ENCODE data around the gene ZBTB42.
"Not testable (repeated sequence)": the region's sequence is repeated elsewhere in the genome, so short reads cannot be mapped to it uniquely, and the experiment has no call there.

ZBTB42 gene

DNA sequence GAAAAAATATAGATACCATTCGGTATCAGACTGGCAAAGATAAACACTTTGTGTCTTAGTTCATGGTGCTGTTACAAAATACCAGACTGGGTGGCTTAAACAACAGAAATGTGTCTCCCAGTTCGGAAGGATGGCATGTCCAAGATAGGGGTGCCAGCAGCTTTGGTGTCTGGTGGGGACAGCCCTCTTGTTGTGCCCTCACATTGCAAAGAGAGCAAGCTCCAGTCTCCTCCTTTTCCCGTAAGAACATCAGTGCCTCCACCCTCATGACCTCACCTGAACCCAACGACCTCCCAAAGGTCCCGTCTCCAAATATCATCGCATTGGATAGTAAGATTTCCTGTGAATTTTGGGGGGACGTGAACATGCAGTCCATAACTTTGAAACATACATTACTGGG lies 12.4 kb downstream of the ZBTB42 start:
- no peak for DNase-seq

DNA sequence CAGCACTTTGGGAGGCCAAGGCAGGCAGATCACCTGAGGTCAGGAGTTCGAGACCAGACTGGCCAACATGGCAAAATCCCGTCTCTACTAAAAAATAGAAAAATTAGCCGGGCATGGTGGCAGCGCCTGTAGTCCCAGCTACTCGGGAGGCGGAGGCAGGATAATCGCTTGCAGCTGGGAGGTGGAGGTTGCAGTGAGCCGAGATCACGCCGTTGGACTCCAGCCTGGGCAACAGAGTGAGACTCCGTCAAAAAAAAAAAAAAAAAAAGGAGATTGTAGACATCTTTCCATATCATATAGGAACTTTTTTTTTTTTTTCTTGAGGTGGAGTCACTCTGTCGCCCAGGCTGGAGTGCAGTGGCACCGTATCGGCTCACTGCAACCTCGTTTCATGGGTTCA lies 13.8 kb downstream of the ZBTB42 start:
- not testable (repeated sequence) for DNase-seq

DNA sequence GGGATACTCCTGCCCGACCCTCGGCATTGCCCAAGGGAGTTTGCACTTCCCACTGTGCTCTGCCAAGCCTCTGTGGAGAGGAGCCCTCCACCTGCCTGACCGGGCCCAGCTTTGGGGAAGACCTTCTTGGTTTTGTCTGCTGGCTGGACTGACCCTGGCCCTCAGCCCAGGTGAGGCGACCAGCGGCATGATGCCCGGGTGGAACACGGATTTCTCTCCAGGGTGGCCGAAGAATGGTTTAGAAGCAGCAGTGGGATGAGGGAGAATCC lies 15.6 kb downstream of the ZBTB42 start:
- DNase-seq, result no peak

DNA sequence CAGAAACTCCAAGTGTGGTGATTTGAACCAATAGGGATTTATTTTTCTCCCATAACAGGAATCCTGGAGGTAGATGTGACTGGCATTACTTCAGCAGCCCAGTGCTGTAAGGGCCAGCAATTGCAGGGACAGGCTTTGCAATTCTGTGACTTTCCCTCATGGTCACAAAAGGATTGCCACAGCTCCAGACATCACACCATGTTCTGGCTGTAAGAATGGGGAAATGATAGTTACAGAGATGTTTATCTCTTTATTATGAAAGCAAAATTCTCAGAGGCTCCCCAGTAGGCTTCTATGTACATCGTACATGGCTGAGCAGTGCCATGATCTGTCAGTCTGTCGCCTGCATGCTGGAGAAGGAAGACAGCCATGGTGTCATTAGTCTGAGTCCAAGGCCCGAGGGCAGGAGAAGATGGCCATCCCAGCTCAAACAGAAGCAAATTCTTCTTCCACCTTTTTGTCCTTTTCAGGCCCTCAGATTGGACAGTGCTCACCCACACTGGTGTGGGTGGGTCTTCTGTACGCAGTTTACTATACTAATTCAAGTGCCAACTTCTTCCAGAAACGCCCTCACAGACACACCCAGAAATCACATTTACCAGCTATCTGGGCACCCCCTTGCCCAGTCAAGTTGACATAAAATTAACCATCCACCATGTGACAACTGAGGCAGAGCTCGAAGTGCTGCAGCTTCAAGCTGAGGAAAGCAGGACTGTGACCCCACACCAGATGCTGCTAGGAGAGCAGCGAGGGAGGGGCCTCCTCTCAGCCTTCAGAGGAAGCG lies 17.2 kb downstream of the ZBTB42 start:
- DNase-seq, result no peak

DNA sequence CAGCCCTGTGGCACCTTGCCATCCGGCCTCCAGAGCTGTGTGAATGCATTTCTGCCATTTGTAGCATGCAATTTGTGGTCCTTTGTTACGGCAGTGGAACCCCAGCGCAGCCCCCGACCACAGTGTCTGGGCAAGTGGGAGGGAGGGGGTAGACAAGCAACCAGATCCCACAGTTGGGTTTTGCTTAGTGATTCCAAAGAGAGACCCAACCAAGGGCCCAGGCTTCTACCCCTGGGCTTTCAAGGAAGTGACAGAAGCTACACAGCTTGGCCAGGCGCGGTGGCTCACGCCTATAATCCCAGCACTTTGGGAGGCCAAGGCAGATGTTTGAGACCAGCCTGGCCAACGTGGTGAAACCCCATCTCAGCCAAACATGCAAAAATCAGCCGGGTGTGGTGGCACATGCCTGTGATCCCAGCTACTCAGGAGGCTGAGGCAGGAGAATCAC lies 17.8 kb downstream of the ZBTB42 start:
- DNase-seq, result no peak

DNA sequence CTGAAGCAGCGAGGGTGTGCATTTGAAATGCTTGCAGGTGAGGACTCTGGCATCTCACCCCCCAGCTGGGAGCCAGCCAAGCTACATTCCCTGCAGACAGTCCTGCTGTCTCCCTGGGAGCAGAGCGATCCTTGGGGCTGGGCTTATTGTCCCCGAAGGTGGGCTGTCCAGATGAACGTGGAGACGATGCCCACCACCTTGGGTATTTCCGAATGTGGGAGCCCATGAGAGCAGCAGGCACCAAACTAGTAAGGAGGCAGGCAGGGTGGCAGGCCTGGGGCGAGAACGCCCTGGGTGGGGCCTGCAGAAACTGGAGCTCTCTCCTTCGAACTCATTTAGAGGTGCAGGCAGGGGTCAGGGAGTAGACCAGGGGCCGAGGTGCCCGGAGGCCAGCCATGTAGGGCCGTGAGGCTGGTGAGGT lies 18.5 kb downstream of the ZBTB42 start:
- no peak for DNase-seq

DNA sequence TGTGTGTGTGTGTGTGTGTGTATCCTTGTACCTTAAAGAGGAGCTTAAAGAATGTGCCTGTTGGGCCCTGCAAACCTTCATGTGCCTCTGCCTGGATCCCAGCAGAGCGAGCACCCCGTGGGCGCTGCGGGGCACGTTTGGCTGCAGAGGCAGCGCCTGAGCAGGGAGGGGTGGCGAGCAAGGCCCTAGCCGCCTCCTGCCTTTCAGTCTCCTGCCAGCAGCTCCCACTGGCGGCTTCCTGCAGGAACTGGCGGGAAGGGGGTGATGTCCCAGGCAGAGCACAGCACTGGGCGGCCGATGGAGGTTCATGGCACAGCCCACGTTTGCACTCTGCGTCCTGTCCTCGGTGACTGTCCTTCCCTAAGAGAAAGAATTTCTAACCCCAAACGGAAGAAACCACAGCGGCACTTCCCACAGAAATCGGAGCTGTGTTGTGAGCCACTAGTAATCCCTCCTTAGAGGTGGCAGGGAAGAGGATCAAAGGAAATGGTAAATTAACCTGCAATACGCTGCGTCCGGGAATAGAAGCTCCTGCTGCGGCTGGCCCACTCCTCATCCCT lies 19.8 kb downstream of the ZBTB42 start:
- no peak for DNase-seq

DNA sequence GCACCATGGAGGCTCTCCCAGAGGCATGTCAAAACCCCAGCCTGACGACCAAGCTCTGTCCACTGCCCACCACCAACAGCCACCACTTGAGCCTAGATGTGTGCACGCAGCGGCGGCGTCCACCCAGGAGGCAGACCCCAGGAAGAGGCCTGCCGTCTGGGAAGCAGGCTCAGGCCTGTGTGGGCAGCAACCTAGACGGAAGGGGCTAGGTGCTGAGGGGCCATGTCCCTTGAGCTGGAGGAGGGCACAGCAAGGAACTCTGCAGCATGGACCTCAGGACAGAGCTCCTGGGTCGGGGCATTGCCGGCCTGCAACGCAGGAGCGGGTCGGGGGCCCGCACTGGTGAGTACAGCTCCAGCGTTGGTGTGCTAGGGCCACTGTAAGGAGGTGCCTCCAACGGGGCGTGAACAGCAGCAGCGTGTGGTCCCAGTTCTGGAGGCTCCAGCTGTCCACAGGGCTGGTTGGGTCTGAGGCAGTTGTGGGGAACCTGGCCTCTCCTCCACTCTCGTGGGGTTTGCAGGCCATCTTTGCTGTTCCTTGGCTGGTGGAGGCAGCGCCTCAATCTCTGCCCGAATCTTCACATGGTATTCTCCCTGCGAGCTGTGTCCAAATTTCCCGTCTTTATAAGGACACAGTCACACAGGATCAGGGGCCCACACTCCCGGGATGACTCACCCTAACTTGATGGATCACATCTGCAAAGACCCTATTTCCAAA lies 20.5 kb downstream of the ZBTB42 start:
- no peak for DNase-seq

DNA sequence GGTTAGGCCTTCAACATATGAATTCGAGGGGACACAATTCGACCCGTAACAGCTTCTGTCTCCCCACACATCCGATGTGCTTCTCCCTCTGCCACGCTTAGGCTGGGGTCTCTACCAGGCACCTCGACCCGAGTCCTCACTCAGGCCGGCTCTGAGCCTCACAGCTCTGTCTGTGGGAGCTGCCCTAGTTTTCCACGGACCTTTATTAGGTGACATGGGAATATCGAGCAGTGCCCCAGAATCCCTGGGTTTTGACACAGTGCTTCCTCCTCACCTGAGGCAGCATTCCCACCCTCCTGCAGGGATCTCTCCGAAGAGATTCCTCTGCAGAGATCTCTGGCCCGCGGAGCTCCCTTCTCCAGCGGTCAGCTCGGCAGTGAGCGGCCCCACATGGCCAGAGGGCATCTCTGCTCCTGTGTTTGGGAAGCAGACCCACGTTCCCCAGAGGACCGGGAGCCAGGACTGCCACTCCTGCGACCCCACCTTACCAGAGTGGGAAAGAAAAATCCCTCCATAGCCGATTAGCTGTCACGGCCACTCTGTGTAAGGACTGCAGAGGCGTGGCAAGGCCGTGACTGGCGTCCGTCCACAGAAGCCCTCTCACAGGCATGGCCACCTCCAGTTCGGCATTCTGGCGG lies 21.2 kb downstream of the ZBTB42 start:
- DNase-seq, result no peak

DNA sequence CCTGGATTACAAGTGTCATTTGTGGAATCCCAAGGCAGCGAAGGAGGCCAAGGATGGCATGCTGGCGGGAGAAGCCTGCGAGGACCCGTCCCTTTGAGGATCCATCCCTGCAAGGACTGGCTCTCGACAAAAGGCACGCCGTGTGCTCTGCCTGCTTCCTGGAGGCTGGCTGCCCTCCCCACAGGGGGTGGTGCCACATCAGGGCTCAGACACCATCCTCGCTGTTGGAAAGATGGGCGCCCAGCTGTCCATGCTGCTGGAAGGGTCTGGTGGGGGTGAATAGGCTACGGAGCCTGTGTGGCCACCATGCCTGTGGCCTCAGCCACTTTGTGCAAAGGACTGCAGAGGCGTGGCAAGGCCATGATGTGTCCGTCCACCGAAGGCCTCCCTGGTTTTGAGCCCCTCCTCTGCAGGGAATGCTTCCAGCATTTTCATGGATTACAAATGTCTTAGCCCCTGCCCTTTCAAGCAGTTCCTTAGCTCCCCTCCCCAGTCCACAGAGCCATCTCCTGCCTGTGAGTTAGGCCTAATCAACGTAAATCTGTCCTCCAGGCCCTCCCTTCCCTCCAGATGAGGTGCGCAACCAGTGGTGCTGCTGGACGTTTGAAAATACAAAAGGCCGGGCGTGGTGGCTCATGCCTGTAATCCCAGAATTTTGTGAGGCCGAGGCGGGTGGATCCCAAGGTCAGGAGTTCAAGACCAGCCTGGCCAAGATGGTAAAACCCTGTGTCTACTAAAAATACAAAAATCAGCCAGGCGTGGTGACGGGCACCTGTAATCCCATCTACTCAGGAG lies 22.1 kb downstream of the ZBTB42 start:
- DNase-seq, result no peak

DNA sequence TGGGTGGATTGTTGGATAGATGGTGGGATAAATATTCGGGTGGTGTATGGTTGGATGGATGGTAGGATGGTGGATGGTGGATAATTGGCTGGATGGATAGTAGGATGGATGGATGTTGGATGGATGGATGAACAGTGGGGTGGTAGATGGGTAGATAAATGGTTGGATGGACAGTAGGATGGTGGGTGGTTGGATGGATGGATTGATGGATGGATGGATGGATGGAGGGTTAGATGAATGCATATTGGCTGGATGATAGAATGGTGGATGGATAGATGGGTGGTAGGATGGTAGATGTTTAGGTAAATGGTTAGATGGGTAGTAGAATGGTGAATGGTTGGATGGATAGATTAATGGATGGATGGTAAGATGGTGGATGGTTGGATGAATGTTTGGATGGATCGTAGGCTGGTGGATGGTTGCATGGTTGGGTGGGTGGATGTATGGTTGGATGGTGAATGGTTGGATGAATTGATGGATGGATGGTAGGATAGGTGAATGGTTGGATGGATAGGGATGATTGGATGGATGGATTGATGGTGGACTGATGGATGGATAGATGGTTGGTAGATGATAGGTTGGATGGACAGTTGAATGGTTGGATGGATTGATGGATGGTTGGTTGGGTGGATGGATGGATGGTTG lies 23.6 kb downstream of the ZBTB42 start:
- DNase-seq, result no peak

DNA sequence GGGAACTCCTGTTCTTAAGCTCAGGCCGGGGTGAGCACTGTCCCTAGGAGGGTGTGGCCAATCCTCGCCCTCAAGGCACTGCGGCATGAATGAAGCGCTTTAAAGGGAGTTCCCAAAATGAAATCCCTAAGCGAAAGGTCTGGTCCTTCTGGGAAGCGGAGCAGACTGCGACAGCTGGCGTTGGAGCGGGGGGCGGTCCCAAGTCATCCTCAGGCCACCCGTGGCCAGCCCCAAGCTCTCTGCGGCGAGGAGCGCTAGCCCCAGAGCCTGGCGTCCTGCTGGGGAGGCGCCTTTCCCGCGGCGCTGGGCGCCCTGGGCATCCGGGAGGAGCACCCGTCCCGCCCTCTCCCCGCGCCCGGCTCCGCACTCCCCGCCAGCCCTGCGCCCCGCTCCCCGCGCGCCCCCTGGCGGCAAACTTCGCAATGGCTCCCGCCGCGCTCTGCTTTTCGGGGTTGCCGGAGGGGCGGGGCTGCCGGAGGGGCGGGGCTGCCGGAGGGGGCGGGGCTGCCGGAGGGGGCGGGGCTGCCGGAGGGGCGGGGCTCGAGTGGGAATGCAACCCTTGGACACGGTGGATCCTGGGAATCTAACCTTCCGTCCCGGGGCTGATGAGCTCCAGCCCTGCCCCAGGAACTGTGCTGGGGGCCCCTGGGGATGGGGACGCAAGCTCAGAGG lies 25.4 kb downstream of the ZBTB42 start:
- DNase-seq, result peak; percentile 89 to 96

DNA sequence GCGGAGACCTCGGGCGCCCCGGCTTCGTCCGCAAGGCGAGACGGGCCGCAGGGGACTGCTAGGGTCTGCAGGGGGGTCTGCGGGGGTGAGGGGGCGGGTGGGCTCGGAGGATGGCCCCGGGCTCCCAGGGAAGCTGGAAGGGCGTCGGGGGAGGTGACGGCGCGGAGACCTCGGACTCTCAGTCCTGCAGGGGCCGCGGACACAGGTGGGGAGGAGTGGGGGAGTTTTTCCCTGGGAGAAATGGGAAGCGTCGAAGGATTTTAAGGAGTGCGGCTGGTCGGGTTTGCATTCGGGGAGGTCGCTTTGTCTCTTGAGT lies 25.9 kb downstream of the ZBTB42 start:
- DNase-seq, result no peak

DNA sequence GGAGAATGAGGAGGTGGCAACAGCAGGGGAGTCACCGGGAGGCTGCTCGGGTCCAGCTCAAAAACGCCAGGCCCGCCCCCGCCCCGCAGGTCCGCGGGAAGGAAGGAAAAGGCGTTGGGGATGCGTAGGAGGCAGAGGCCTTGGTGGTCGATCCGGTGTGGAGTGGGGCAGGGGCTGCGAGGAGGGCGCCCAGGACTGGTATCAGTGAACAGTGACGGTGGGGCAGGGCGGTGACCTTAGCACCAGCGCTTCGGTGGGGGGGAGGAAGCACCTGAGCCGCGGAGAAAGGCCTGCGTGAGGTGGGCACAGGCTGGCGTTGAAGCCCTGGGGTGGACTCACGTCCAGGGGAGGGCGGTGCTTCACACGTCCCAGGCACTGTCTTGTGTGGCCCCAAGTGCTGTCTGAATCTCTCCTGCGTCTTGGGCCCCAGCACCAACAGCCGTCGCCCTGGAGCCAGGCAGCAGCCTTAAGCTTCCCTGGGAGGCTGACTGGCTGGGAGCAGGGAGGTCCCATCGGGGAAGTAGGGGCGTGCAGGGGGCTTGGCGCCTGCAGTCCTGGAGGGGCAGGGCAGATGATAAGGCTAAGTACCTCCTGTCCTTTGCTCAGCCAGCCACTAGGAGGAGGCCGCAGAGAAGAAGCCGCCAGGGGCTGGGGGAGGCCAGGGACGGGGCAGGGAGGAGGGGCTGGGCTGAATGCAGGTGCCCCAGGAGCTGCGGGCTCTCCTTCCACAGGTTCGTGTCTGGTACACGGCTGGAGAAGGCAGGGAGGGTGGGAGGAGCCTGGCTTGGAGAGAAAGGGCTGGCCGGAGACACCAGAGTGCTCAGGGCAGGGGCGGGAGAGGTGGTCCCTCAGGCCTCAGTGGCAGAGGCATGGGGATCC lies 26.5 kb downstream of the ZBTB42 start:
- peak; percentile 48 to 50 for DNase-seq

DNA sequence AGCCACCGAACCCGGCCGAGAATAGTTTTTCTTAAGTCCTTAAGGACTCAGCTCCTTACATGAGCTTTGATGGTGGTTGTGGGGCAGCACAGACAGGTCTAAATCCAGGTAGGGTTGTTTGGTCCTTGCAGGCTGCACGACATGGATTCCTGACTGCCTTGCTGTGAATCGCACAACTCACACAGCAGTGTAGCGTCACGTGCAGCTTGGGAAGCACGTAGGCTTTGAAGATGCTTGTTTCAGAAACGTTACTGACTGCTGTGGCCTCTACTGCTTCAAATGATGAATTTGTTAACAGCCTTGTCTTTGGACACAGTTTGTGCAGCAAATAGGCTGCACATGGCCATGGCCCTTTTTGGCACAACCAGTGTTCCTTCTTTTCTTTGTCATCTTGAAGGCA lies 29.9 kb downstream of the ZBTB42 start:
- DNase-seq, result no peak

DNA sequence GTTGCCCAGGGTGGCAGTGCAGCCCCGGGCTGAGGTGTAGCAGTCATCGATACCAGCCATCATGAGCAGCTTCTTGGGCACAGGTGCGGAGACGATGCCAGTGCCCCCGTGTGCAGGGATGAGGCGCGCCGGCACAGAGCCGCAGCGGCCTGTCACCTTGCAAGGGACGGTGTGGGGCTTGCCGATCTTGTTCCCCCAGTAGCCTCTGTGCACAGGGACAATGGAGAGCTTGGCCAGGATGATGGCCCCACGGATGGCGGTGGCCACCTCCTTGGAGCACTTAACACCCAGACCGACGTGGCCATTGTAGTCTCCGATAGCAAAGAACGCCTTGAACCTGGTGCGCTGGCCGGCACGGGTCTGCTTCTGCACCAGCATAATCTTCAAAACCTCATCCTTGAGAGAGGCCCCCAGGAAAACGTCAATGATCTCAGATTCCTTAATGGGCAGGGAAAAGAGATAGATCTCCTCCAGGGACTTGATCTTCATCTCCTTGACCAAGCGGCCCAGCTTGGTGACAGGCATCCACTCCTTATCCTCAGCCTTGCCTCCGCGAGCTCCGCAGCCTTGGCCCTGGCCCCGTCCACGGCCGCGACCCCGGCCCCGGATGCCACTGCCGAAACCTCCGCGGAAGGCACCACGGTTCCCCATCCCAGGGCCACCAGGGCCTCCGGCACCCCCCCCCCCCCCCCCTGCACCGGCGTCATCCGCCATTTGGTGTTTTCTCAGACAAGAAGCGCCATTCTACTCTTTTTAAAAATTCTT lies 35.5 kb downstream of the ZBTB42 start:
- not testable (repeated sequence) for DNase-seq

DNA sequence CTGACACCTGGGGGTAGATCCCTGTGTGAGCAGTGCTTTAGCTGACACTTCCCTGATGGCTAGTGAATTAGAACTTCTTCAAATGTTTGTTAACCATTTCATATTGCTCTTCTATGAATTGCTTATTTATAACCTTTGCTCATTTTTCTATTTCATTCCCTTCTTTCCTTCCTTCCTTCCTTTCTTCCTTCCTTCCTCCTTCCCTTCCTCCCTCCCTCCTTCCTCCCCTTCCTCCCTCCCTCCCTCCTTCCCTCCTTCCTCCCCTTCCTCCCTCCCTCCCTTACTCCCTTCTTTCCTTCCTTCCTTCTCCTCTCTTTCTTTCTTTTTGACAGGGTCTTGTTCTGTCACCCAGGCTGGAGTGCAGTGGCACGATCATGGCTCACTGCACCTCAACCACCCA lies 40.8 kb downstream of the ZBTB42 start:
- no peak for DNase-seq

DNA sequence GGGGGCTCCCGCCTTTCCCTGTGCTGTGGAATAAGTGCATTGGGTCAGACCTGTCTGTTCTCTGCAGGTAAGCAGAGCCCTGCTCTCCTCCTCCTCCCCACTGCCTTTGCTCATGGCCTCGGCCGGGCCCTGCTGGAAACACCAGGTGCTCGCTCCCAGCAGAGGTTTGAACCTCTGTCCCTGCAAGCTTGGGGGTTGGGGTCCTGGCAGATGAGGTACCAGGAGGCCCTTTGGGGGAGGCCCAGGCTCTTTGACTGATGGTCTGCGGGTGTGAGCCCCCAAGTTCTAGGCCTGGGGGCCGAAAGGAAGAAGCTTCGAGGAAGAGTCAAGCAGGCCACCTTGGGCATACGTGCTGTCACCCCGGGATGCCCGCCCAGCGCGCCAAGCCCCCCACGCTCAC lies 42.1 kb downstream of the ZBTB42 start:
- no peak for DNase-seq

DNA sequence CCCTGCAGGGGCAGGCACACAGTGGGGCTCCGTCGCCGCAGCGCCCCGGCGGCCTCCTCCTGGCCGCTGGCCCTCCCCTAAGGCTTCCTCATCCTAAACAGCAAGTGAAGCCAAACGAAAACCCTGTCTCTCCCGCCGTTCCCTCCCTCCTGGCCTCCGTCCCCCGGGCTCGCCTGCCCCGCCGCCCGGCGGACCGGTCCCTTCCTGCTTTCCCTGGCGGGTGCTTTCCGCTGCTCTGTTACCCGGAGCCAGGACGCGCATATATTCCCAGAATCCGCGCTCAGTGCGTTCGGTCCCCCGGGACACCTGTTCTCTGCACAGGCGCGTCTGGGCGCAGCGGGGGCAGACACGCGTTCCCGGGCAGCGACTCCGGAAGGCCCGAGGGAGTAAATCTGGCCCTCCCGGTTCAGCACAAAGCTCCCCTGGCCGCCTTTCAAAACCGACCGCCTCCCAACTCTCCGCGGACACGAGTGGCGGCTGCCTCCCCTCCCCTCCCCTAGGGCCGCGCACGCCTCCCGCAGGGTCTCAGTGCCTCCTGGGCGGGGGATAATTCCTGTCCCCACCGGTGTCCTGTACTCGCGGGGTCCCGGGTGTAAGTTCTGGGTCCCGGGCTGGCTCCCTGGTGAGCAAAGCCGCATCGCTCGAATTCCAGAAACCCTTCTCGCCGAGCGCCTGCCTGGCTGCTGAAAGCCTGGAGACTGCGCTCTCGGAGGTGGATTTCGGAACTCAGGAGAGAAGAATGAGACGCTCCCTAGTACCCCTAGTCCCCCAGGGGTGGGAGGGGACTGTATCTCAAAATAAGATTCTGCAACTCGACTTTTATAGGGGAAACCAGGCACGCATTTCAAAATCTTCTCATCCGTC lies 42.8 kb downstream of the ZBTB42 start:
- no peak for DNase-seq
